NT2/D1 (cell line): Measurements from ENCODE around the gene LRBA.

Source experiments
- SUZ12 ChIP-seq: IDR thresholded peaks from 2 replicates; pipeline ENCODE4 v1.6.1; 2011; ENCODE audit not compliant: insufficient read length, insufficient read depth; ENCODE audit errors: extremely low read depth
- YY1 ChIP-seq: IDR thresholded peaks from 2 replicates; pipeline ENCODE4 v1.6.1; 2011; ENCODE audit not compliant: insufficient read length, insufficient read depth

DNA sequence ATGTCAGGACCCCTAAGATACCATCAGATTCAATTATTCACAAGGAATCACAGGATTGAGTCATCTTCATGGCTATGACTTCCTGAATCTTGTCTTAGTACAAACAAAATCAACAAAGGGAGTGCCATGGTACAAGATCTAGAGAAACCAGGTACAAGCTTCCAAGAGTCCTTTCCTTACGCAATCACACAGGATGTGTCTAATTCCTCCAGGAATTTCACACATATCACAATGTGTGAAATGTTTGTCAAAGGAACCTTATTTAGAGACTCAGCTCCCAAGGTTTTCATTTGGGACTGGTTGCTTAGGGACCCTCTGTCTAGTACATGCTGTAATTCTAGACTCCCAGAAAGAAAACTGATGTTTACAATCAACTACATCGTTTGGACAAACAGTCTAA, 350.1 kb downstream of the LRBA start:
- TF ChIP-seq SUZ12 (no peak), YY1 (no peak)
